ENCODE results near the gene NPEPL1. TPM values are rescaled to one million over a fixed set of nuclear protein-coding genes. Genes with fewer than 3 reads are reported as not detected.
"Not testable (repeated sequence)": the region's sequence is repeated elsewhere in the genome, so short reads cannot be mapped to it uniquely, and the experiment has no call there.

NPEPL1 gene
- total RNA-seq, 2 donors from 2014 or later, result 25.7 to 29.0 TPM

DNA sequence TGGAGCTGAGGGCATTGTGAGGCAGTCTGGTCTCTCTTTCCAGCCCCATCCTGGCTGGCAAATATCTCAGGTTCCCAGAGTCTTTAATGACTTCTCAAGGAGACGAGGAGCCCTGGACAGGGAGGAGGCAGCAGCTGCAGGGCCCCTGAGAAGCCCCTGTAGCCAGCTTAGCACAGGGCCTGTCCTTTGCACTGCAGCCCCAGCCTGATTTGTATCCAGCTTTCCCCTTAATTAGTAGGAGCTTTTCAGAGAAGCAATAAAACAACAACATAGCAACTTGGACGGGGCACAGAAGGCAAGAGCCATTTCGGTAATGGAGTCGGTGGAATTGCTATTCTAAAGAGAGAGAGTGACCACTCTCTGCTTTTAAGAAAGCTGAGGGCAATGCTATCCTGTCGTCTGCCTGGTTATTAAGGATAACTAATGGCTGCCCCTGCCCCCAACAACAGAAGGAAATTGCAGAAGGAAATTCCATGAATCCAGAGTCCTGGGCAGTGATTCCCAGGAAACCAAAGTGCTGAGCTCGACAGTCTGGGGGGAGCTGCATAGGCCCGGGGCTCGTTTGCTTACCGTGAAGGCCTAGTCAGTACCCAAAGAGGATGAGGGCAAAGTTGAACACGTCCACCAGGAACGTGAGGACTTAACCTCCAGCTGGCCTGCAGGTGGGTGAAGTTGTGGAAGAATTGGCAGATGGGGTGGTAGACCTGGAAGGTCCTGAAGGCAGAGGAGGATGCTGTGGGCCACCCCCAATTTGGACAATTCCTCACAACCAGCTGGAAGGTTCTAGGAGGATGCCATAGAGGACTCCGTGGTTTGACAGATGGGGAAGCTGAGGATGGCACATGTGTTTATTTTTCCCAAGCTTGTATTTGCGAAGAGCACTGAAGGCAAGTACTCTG, 50.3 kb downstream of the NPEPL1 start:
- Mint-ChIP-seq H3K36me3 (ENCODE audit: insufficient read depth in 2 of 2) (no peaks in the 10 kb centered on the region), H3K9me3 (no peaks in the 10 kb centered on the region), H3K27ac (no peak overlapping the region), H3K4me1 (ENCODE audit: low read depth) (no peaks in the 10 kb centered on the region), H3K27me3 (ENCODE audit: low read depth) (peaks cover 63% of the 10 kb centered on the region), H3K4me3 (no peak overlapping the region)
- no peak for ATAC-seq (replicated peaks in 1 of 2)
- no peak for DNase-seq

DNA sequence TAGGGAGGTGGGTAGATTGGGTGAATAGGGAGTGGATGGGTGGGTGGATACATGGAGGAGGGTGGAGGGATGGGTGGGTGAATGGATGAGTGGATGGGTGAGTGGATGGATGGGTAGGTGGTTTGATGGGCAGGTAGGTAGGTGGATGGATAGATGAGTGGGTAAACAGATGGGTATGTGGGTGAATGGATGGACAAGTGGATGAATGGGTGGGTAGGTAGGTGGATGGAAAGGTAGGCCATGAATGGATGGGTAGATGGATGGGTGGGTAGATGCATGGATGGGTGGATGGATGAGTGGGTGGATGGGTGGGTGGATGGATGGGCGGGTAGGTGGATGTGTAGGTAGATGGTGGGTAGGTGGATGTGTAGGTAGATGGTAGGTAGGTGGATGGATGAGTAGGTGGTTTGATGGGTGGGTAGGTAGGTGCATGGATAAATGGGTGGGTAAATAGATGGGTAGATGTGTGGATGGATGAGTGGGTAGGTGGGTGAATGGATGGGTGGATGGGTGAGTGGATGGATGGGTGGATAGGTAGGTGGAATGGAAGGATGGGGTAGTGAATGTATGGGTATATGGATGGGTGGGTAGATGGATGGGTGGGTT, 51.4 kb downstream of the NPEPL1 start:
- Mint-ChIP-seq H3K27ac (no peak overlapping the region), H3K36me3 (ENCODE audit: insufficient read depth in 2 of 2) (no peaks in the 10 kb centered on the region)
- ATAC-seq (replicated peaks in 1 of 2), result no peak

DNA sequence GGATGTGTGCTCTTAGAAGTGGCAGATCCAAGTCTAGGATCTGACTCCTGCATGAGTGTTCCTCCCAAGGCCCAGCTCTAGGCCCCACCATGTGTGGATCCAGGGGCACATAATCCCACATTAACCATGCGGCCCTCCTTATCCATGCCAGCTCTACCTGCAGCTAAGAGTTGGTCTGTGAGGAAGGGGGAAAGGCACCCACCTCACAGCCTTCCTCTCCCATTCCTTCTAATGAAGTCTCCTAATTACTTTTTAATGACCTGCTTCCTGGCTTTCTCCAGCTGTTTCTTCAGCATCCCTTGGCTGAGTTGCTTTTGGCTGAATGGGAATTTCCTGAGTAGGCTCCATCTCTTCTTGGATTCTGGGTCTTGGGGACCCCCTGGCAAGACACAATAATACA, 52.2 kb downstream of the NPEPL1 start:
- Mint-ChIP-seq H3K9me3 (no peaks in the 10 kb centered on the region), H3K36me3 (ENCODE audit: insufficient read depth in 2 of 2) (no peaks in the 10 kb centered on the region), H3K27me3 (ENCODE audit: low read depth) (peaks cover 67% of the 10 kb centered on the region), H3K4me3 (no peak overlapping the region), H3K4me1 (ENCODE audit: low read depth) (no peaks in the 10 kb centered on the region), H3K27ac (no peak overlapping the region)
- ATAC-seq (replicated peaks in 1 of 2), result no peak
- DNase-seq, result no peak

More for the DNA sequence above, 51.4 kb downstream of the NPEPL1 start:
- H3K27me3 Mint-ChIP-seq (ENCODE audit: low read depth), result peaks cover 71% of the 10 kb centered on the region
- H3K4me3 Mint-ChIP-seq, result no peak overlapping the region
- no peaks in the 10 kb centered on the region for H3K9me3 Mint-ChIP-seq
- no peaks in the 10 kb centered on the region for H3K4me1 Mint-ChIP-seq (ENCODE audit: low read depth)
- no peak for DNase-seq

DNA sequence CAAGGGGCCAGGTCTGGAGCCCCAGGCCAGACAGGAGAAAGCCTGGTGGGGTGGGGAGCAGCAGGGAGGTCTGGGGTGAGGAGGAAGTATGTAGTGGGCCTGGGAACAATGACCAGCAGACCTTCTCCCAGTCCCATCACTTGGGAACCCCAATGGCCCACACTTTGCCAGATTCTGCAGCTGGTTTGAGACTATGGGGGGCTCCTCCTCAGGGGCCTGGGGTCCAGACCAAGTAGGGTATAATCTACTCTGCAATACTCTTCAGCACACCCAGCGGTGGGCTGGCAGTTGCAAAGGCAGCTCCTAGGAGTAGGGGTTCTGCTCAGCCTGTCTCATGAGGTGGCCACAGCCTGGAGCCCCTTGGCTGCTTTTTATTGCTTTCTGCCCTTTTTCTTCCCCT, 52.8 kb downstream of the NPEPL1 start:
- Mint-ChIP-seq H3K27me3 (ENCODE audit: low read depth) (peaks cover 64% of the 10 kb centered on the region), H3K27ac (no peak overlapping the region), H3K4me3 (no peak overlapping the region), H3K9me3 (no peaks in the 10 kb centered on the region), H3K36me3 (ENCODE audit: insufficient read depth in 2 of 2) (no peaks in the 10 kb centered on the region), H3K4me1 (ENCODE audit: low read depth) (no peaks in the 10 kb centered on the region)
- DNase-seq (no peak), ATAC-seq (replicated peaks in 1 of 2) (no peak)

DNA sequence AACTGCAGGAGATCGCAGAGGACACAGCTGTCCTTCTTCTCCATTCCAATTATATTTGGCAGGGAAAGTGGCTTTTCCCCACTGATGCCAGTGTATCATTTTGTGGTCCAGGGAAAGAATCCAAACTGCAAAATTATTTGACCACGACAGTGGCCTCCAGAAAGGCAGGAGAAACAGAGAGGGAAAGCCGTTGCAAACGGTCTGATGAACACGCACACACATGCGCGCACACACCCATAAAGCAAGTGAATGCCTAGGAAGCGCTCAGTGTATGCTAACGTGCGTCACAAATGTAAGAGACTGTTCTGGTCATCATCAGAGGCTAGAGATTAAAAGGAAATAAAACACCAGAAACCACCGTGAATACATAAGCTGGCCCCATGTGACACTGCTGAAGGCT, 54.0 kb downstream of the NPEPL1 start:
- Mint-ChIP-seq H3K9me3 (no peaks in the 10 kb centered on the region), H3K4me3 (no peak overlapping the region), H3K4me1 (ENCODE audit: low read depth) (no peaks in the 10 kb centered on the region), H3K27me3 (ENCODE audit: low read depth) (peaks cover 63% of the 10 kb centered on the region), H3K27ac (no peak overlapping the region), H3K36me3 (ENCODE audit: insufficient read depth in 2 of 2) (no peaks in the 10 kb centered on the region)
- DNase-seq, result no peak
- ATAC-seq (replicated peaks in 1 of 2), result no peak

DNA sequence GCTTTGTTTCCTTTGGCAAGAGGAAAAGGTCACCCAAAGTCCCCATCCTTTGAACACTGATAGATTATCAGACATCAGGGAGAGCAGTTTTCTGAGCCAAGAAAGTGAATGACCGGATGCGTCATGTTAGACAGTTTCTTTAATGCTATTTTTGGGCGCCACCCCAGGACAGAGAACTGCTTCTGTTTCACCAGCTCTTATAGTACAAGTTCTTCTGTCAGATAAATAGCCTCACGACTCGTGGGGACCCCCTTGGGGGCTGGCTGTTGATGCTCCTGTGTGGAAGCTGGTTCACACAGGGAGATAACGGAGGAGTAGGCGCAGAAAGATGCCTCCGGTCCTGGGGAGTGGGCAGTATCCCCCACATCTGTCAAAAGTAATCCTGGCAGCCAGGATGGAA, 54.6 kb downstream of the NPEPL1 start:
- Mint-ChIP-seq H3K4me1 (ENCODE audit: low read depth) (no peaks in the 10 kb centered on the region), H3K27me3 (ENCODE audit: low read depth) (peaks cover 66% of the 10 kb centered on the region), H3K4me3 (no peak overlapping the region), H3K9me3 (no peaks in the 10 kb centered on the region), H3K27ac (no peak overlapping the region), H3K36me3 (ENCODE audit: insufficient read depth in 2 of 2) (no peaks in the 10 kb centered on the region)
- DNase-seq, result no peak
- ATAC-seq (replicated peaks in 1 of 2), result no peak

DNA sequence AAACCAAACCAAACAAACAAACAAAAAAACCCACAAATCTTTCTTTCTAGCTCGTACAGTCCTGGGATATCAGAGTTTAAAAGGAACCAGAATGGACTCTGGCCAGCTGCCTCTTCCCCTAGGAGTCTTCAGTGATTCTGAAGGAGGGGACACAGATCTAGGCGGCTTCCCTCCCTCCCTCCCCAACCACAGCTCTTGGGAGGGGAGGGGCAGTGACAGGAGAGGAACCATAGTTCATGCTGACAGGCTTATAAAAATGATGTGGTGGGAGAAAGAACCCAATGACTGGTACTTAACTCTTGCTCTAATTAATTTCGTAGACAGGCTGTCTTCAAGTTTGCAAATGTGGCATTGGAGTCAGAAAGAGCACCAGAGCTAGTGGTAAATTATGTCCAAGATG, 56.0 kb downstream of the NPEPL1 start:
- no peaks in the 10 kb centered on the region for H3K36me3 Mint-ChIP-seq (ENCODE audit: insufficient read depth in 2 of 2)
- no peak for DNase-seq
- ATAC-seq (replicated peaks in 1 of 2), result no peak
- no peak overlapping the region for H3K27ac Mint-ChIP-seq
- H3K9me3 Mint-ChIP-seq, result no peaks in the 10 kb centered on the region
- H3K27me3 Mint-ChIP-seq (ENCODE audit: low read depth), result peaks cover 57% of the 10 kb centered on the region
- no peaks in the 10 kb centered on the region for H3K4me1 Mint-ChIP-seq (ENCODE audit: low read depth)
- no peak overlapping the region for H3K4me3 Mint-ChIP-seq

DNA sequence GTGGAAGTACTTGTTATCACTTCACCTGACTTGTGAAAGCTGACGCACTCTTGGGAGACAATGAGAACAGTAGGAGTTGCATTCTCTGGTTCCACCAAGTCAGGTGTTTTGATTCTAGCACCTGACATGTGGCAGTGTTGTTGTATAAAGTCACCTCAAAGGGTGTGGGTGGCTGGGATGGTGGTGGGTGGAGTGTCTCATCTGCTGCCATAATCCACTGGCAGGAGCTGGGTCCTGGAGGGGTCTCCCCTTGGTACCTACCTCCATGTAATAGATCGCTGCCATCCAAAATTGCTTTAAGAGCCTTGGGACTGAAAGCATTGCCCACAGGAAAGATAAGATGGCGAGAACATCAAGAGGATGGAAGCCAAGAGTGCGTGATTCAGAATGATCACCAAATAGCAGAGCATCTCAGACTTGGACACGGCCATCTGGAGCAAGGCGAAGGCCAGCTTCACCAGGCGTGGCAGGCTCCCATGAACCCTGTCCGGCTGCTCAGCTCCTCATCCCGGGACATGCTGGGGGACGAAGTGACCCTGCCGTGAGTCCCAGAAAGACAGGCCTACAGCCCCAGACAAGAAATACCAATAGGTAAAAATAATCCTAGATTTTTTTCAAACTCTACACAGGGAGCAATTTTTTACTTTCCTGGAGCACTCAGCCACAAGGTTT, 56.6 kb downstream of the NPEPL1 start:
- DNase-seq (no peak), ATAC-seq (replicated peaks in 1 of 2) (no peak)
- Mint-ChIP-seq H3K27me3 (ENCODE audit: low read depth) (peaks cover 50% of the 10 kb centered on the region), H3K4me1 (ENCODE audit: low read depth) (no peaks in the 10 kb centered on the region), H3K9me3 (no peaks in the 10 kb centered on the region), H3K36me3 (ENCODE audit: insufficient read depth in 2 of 2) (no peaks in the 10 kb centered on the region), H3K27ac (no peak overlapping the region), H3K4me3 (no peak overlapping the region)

DNA sequence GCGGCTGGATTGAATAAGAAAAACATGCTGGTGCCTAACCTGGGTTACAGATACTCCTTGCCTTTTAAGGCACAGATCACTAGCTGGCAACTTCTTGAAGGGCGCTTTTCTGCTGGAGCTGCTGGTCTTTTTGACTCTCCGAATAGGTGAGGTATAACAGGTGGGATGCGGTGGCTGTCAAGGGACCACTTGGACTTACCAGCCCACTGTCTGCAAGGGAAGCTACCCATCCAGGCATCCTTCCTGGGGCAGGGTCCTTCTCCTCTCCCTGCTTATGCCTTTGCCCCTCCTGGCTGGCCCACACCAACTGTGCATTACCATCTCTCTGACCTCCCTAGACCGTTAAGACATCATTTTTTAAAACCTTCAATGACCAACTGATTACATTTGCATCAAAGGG, 57.4 kb downstream of the NPEPL1 start:
- Mint-ChIP-seq H3K4me3 (no peak overlapping the region), H3K4me1 (ENCODE audit: low read depth) (no peaks in the 10 kb centered on the region), H3K27me3 (ENCODE audit: low read depth) (peaks cover 50% of the 10 kb centered on the region), H3K27ac (no peak overlapping the region), H3K36me3 (ENCODE audit: insufficient read depth in 2 of 2) (no peaks in the 10 kb centered on the region), H3K9me3 (no peaks in the 10 kb centered on the region)
- DNase-seq (no peak), ATAC-seq (replicated peaks in 1 of 2) (no peak)

DNA sequence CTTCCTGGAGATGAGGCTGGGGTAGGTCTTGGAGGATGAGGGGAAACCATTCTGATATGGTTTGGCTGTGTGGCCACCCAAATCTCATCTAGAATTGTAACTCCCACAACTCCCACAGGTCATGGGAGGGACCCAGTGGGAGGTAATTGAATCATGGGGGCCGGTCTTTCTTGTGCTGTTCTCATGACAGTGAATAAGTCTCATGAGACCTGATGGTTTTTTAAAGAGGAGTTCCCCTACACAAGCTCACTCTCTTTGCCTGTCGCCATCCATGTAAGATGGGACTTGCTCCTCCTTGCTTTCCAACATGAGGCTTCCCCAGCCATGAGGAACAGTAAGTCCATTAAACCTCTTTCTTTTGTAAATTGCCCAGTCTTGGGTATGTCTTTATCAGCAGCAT, 58.1 kb downstream of the NPEPL1 start:
- ATAC-seq (replicated peaks in 1 of 2); H3K4me1 Mint-ChIP-seq (ENCODE audit: low read depth); H3K36me3 Mint-ChIP-seq (ENCODE audit: insufficient read depth in 2 of 2): not testable (repeated sequence)

DNA sequence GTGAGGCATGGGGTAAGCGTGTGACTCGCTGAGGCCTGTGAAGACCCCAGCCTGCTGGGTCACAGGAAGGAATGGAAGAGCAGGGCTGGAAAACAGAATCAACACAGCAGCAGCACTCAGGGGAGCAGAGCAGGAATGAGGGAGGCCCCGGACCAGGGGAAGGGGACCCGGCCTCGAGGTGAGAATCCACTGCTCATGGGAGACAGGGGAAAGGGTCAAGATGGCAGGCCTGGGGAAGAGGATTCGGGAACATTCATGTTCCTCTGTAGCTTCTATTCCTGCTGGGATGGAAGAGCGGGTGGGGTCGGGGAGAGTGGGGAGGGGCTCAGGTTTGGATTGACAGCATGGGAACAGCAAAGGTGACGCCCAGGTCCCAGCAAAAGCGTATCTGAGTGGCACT, 59.4 kb downstream of the NPEPL1 start:
- no peak overlapping the region for H3K4me3 Mint-ChIP-seq
- no peaks in the 10 kb centered on the region for H3K9me3 Mint-ChIP-seq
- no peaks in the 10 kb centered on the region for H3K4me1 Mint-ChIP-seq (ENCODE audit: low read depth)
- ATAC-seq (replicated peaks in 1 of 2) (no peak), DNase-seq (no peak)
- H3K36me3 Mint-ChIP-seq (ENCODE audit: insufficient read depth in 2 of 2), result no peaks in the 10 kb centered on the region
- no peak overlapping the region for H3K27ac Mint-ChIP-seq
- H3K27me3 Mint-ChIP-seq (ENCODE audit: low read depth), result peaks cover 45% of the 10 kb centered on the region

More for the DNA sequence above, 58.1 kb downstream of the NPEPL1 start:
- H3K27ac Mint-ChIP-seq, H3K4me3 Mint-ChIP-seq, H3K9me3 Mint-ChIP-seq, DNase-seq: not testable (repeated sequence)
- peaks cover 48% of the 10 kb centered on the region for H3K27me3 Mint-ChIP-seq (ENCODE audit: low read depth)

DNA sequence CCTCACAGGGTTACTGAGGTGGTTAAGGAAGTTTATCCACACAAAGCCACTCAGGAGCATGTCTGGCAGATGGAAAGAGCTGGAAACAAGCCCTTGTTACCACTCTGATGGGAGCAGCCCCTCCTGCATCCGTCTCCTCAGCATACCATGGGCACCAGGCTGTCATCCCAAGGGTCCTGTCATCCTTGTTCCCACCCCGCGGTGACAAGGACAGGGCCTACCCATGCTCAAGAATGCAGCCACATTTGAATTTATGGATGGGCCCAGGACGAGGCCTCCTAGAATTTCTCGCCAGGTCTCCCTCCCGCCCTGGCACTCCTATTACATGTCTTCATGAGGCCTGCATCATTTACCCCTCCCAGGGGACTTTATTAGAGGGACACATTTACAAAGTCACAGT, 60.0 kb downstream of the NPEPL1 start:
- H3K9me3 Mint-ChIP-seq, result no peaks in the 10 kb centered on the region
- peaks cover 39% of the 10 kb centered on the region for H3K27me3 Mint-ChIP-seq (ENCODE audit: low read depth)
- DNase-seq (no peak), ATAC-seq (replicated peaks in 1 of 2) (no peak)
- no peaks in the 10 kb centered on the region for H3K36me3 Mint-ChIP-seq (ENCODE audit: insufficient read depth in 2 of 2)
- no peak overlapping the region for H3K27ac Mint-ChIP-seq
- no peaks in the 10 kb centered on the region for H3K4me1 Mint-ChIP-seq (ENCODE audit: low read depth)
- no peak overlapping the region for H3K4me3 Mint-ChIP-seq

DNA sequence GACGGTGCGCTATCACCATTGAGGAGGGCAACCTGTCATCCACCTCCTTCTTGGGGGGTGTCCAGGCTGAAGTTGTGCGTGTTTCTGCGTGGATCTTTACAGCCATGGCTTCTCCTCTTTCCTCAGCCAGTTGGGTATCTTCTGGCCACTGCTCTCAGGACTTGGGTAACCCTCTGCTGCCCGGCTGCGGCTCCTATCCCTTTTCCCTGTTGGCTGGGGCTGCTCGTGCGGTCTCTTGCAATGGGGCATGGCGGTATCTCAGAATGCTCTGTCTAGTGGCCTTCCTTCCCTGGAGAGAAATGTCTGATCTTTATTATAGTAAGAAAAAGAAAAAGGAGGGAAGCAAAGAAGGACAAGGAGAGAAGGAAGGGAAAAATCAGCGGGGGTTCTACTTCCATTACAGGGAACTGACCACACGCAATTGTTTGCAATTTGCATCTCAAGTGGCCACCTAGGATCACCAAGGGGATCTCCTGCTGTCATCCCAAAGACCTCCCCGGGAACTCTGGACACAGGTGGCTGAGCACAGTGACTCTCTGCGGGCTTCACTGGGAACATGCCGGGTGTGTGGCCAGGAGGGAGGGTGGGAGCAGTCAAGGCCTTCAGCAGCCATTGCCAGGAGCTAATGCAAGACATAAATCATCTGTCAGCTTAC, 60.8 kb downstream of the NPEPL1 start:
- Mint-ChIP-seq H3K4me1 (ENCODE audit: low read depth) (no peaks in the 10 kb centered on the region), H3K9me3 (no peaks in the 10 kb centered on the region), H3K4me3 (no peak overlapping the region), H3K36me3 (ENCODE audit: insufficient read depth in 2 of 2) (no peaks in the 10 kb centered on the region), H3K27me3 (ENCODE audit: low read depth) (peaks cover 30% of the 10 kb centered on the region), H3K27ac (no peak overlapping the region)
- no peak for ATAC-seq (replicated peaks in 1 of 2)
- DNase-seq, result no peak

Measured in activated T-cell treated with anti-CD3 and anti-CD28 coated beads, Interleukin-2, amount 50 U/mL, for 72 hours (primary cell).